ENCODE measurements around the gene FER1L5. TPM values are rescaled to one million over a fixed set of nuclear protein-coding genes. Genes with fewer than 3 reads are reported as not detected.

Gene FER1L5
- polyA plus RNA-seq, 3 donors from 2014 or later: not detected

DNA sequence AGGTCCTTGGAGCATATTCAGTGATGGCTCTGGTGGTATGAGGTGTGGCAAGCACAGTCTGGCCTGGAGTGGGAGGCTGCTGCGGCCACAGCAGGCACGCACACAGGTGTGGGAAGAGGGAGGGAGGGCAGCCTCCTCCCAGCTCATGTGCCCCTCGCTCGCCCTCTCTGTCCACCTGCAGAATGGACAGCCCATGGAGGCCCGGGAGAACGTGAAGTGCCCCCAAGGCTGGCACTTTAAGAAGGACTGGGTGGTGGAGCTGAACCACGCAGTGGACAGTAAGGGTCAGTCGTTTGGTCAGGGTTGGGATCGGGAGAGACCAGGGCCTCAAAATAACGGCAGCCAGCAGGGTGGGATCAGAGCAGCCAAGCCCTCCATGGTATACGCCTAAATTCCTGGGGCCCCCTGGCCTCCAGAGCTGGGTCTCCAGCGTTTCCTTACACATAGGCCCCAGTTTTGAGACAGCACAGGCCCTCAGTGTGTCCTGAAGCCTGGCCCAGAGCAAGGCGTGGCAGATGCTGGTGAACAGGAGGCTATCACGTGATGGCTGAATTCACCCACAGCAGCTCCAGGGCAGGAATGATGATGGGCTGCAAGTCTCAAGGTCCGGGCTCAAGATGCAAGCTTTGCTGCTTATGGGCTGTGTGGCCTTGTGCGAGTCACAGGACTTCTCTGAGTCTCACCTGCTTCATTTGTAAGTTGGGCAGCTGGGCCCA, 47.9 kb downstream of the FER1L5 start:
- H3K36me3 Mint-ChIP-seq: no peaks in the 10 kb centered on the region
- H3K27ac Mint-ChIP-seq: no peak overlapping the region
- no peak overlapping the region for H3K4me3 Mint-ChIP-seq
- no peaks in the 10 kb centered on the region for H3K27me3 Mint-ChIP-seq (ENCODE audit: low read depth in 3 of 3)
- DNase-seq: no peak
- no peaks in the 10 kb centered on the region for H3K9me3 Mint-ChIP-seq
- H3K4me1 Mint-ChIP-seq: no peaks in the 10 kb centered on the region

DNA sequence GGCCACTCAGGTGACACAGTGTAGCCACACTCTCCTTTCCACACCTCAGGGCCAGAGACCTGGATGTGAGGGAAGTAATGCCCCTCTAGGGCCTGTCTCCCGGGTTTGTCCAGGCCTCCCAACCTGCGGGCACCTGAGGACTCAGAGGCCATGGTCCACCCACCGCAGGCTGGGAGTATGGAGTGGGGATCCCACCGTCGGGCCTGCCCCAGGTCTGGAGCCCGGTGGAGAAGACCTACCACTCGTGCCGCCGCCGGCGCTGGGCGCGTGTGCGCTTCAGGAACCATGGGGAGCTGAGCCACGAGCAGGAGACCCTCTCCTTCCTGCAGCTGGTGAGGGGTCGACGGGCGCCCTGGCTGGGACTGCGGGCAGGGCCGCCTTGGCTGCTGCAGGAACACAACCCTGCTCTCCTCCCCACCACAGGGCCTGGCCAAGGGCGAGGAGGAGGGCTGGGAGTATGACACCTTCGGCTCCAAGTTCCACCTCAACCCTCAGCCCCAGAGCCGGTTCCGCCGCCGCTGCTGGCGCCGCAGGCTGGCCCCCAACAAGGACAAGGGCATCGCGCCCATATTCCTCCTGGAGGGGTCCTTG, 48.6 kb downstream of the FER1L5 start:
- H3K36me3 Mint-ChIP-seq: no peaks in the 10 kb centered on the region
- H3K27me3 Mint-ChIP-seq (ENCODE audit: low read depth in 3 of 3): peaks cover 0 to 1% (median 0%) of the 10 kb centered on the region in 3 donors
- no peak overlapping the region for H3K27ac Mint-ChIP-seq
- no peak overlapping the region for H3K4me3 Mint-ChIP-seq
- H3K9me3 Mint-ChIP-seq: no peaks in the 10 kb centered on the region
- DNase-seq: no peak
- H3K4me1 Mint-ChIP-seq: no peaks in the 10 kb centered on the region

DNA sequence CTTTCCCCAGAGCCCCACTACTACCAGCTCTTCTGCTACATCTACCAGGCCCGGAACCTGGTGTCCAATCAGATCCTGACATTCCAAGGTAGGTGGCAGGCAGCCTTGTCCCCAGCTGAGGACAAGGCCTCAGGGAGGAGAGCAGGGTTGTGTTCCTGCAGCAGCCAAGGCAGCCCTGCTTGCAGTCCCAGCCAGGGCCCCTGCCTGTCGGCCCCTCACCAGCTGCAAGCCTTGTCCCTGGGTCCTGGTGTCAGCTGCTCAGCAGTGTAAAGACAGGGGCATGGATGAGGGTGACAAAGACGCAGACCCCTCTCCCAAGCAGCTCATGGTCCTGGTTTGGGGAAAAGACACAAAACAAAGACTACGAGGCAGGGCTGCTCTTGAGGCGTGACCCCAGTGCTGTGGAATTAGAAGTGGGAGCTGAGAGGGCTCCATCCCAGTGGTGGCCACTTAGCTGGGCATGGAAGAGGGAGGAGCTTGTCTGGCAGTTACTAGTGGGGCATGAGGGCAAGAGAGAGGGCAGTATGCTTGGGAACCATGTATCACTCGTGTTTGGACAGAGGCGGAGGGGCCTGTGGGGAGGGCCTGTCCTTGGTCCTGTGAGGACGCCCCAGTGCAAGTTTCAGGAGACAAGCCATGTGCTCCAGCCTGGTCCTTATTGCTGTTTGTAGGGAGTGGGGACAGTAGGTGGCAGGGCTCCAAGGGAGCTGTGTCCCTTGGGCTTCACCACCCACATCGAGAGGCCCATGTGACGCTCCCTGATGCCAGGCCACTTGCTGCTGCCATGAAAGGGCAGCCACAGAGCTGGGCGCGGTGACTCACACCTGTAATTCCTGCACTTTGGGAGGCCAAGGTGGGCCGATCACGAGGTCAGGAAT, 49.8 kb downstream of the FER1L5 start:
- no peaks in the 10 kb centered on the region for H3K9me3 Mint-ChIP-seq
- no peak overlapping the region for H3K4me3 Mint-ChIP-seq
- H3K4me1 Mint-ChIP-seq: no peaks in the 10 kb centered on the region
- H3K27ac Mint-ChIP-seq: no peak overlapping the region
- peaks cover 0 to 1% (median 0%) of the 10 kb centered on the region in 3 donors for H3K27me3 Mint-ChIP-seq (ENCODE audit: low read depth in 3 of 3)
- no peaks in the 10 kb centered on the region for H3K36me3 Mint-ChIP-seq
- no peak for DNase-seq

DNA sequence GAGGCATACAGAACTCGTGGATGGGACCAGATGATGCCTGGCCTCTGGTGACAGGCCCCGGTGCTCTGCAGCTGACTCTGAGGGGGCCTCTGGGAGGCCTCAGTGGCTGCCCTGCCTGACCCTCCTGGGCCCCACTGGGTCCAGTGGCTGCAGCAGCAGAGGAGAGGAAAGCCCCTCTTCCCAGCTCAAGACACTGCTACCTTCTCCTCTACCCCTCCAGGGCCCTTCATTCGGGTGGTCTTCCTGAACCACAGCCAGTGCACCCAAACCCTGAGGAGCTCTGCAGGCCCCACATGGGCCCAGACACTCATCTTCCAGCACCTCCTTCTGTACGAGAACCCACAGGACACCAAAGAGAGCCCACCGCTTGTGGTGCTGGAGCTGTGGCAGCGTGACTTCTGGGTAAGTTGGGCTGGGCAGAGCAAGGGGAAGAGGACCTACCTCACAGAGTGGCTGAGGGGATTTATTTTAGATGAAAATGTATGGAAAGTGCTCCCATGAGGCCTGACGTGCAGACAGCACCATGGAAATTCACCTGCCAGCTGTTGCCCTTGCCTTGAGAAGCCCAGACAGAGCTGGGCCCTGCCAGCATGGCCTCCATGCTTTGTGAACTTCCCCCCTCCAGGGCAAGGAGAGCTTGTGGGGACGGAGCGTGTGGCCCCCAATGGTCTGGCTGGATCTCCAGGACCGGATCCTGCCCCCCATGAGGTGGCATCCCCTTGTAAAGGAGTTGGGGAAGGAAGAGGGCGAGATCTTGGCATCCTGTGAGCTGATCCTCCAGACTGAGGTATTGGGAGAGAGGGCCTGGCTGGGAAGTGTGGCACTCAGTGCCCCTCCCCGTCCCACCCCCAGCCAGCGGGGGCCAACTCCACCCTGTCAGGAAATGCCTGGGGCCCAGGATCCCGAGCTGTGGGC, 51.0 kb downstream of the FER1L5 start:
- peaks cover 0 to 1% (median 0%) of the 10 kb centered on the region in 3 donors for H3K27me3 Mint-ChIP-seq (ENCODE audit: low read depth in 3 of 3)
- H3K27ac Mint-ChIP-seq: no peak overlapping the region
- H3K9me3 Mint-ChIP-seq: no peaks in the 10 kb centered on the region
- no peaks in the 10 kb centered on the region for H3K4me1 Mint-ChIP-seq
- no peak overlapping the region for H3K4me3 Mint-ChIP-seq
- DNase-seq: no peak
- no peaks in the 10 kb centered on the region for H3K36me3 Mint-ChIP-seq

- H3K9me3 Mint-ChIP-seq: no peaks in the 10 kb centered on the region
- peaks cover 0 to 1% (median 0%) of the 10 kb centered on the region in 3 donors for H3K27me3 Mint-ChIP-seq (ENCODE audit: low read depth in 3 of 3)
- H3K4me1 Mint-ChIP-seq: no peaks in the 10 kb centered on the region
- DNase-seq: no peak
- no peak overlapping the region for H3K27ac Mint-ChIP-seq
- no peak overlapping the region for H3K4me3 Mint-ChIP-seq
- H3K36me3 Mint-ChIP-seq: no peaks in the 10 kb centered on the region
These were observed 51.7 kb downstream of the FER1L5 start for GRCh38 chr2:96694279-96694678.

- DNase-seq: no peak
- Mint-ChIP-seq H3K27me3 (ENCODE audit: low read depth in 3 of 3) (peaks cover 0 to 1% (median 0%) of the 10 kb centered on the region in 3 donors), H3K4me3 (no peak overlapping the region), H3K36me3 (no peaks in the 10 kb centered on the region), H3K27ac (no peak overlapping the region), H3K9me3 (no peaks in the 10 kb centered on the region), H3K4me1 (no peaks in the 10 kb centered on the region)
These were observed 52.4 kb downstream of the FER1L5 start for GRCh38 chr2:96694816-96695455.

- no peak for DNase-seq
- H3K27me3 Mint-ChIP-seq (ENCODE audit: low read depth in 3 of 3): peaks cover 0 to 1% (median 0%) of the 10 kb centered on the region in 3 donors
- H3K9me3 Mint-ChIP-seq: no peaks in the 10 kb centered on the region
- no peaks in the 10 kb centered on the region for H3K36me3 Mint-ChIP-seq
- no peak overlapping the region for H3K4me3 Mint-ChIP-seq
- no peak overlapping the region for H3K27ac Mint-ChIP-seq
- H3K4me1 Mint-ChIP-seq: no peaks in the 10 kb centered on the region
These were observed 53.0 kb downstream of the FER1L5 start for GRCh38 chr2:96695602-96696001.

DNA sequence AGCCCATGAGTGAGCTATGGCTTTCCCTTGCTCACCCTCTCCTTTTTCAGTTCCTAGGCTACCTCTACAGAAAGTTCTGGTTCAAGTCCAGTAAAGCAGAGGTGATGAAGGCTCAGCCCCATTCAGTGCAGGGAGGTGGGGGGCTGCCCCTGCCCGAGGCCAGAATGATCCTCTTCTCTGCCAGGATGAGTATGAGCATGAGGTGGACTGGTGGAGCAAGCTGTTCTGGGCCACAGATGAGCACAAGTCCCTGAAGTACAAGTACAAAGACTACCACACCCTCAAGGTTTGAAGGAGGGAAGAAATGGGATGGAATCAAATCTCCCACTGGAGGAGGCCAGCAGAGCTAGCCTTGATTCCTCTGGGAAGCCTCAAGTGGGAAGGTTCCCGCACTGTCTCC, 54.9 kb downstream of the FER1L5 start:
- H3K9me3 Mint-ChIP-seq: no peaks in the 10 kb centered on the region
- no peaks in the 10 kb centered on the region for H3K4me1 Mint-ChIP-seq
- H3K4me3 Mint-ChIP-seq: no peak overlapping the region
- H3K36me3 Mint-ChIP-seq: peaks cover 0 to 5% (median 4%) of the 10 kb centered on the region in 3 donors
- no peak for DNase-seq
- H3K27me3 Mint-ChIP-seq (ENCODE audit: low read depth in 3 of 3): peaks cover 0 to 1% (median 0%) of the 10 kb centered on the region in 3 donors
- no peak overlapping the region for H3K27ac Mint-ChIP-seq

GRCh38 chr2:96698221-96698861, 55.8 kb downstream of the FER1L5 start:
- H3K4me1 Mint-ChIP-seq: no peaks in the 10 kb centered on the region
- no peak overlapping the region for H3K27ac Mint-ChIP-seq
- DNase-seq: no peak
- H3K27me3 Mint-ChIP-seq (ENCODE audit: low read depth in 3 of 3): peaks cover 0 to 1% (median 0%) of the 10 kb centered on the region in 3 donors
- H3K36me3 Mint-ChIP-seq: peaks cover 0 to 8% (median 5%) of the 10 kb centered on the region in 3 donors
- H3K4me3 Mint-ChIP-seq: no peak overlapping the region
- H3K9me3 Mint-ChIP-seq: no peaks in the 10 kb centered on the region

DNA sequence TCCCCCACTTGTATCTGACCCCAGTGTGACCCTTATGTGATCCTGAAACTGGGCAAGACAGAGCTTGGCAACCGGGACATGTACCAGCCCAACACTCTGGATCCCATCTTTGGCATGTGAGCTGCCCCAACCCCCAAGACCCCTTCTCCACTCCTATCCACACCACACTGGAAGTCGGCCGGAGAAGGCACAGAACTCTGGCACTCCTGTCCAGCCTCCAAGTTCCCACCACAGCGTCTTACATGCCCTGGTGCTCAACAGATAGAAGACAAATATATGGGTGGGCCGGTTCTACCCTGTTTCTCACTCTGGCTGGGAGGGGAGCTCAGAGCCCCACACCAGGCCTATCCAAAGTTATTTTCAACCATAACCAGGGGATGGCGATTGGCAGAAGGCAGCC, 56.5 kb downstream of the FER1L5 start:
- no peak for DNase-seq
- peaks cover 0 to 1% (median under 1%) of the 10 kb centered on the region in 3 donors for H3K27me3 Mint-ChIP-seq (ENCODE audit: low read depth in 3 of 3)
- H3K4me3 Mint-ChIP-seq: no peak overlapping the region
- peak overlapping the region in 1 of 6 donors; percentile 14 for H3K27ac Mint-ChIP-seq
- peaks cover 0 to 9% (median 5%) of the 10 kb centered on the region in 3 donors for H3K36me3 Mint-ChIP-seq
- no peaks in the 10 kb centered on the region for H3K4me1 Mint-ChIP-seq
- no peaks in the 10 kb centered on the region for H3K9me3 Mint-ChIP-seq

DNA sequence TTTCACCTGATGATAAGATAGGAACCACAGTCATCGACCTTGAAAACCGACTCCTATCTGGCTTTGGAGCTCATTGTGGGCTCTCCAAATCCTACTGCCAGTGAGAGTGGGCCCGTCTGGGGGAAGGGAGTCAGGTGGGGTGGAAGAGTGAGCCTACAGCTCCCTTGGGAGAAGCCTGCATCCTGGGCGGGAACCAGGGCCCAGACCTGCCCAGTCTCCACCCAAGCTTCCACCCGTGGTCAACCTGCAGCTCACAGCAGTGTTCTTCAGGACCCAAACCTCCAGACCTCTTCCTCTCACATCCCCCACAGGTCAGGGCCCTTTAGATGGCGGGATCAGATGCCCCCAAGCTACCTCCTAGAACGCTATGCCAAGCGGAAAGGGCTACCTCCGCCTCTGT, 57.1 kb downstream of the FER1L5 start:
- Mint-ChIP-seq H3K36me3 (peaks cover 0 to 15% (median 5%) of the 10 kb centered on the region in 3 donors), H3K4me1 (no peaks in the 10 kb centered on the region), H3K4me3 (no peak overlapping the region), H3K27me3 (ENCODE audit: low read depth in 3 of 3) (peaks cover 0 to 1% (median 1%) of the 10 kb centered on the region in 3 donors), H3K9me3 (no peaks in the 10 kb centered on the region), H3K27ac (peak overlapping the region in 1 of 6 donors; percentile 14)
- DNase-seq: no peak

DNA sequence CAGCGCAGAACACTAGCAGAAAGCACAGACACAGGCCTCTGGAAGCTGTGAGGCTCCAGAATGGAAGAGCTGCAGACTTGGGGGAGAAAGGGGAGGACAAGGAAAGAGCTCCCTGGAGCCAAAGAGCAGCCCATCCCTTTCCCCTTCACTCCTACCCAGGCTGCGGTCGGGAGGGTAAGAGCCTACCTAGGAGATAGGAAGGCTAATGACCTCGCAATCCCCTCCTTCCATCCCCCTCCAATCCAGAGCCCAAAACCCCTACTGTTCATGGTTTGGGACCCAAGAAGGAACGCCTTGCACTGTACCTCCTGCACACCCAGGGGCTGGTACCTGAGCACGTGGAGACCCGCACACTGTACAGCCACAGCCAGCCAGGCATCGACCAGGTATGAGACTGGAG, 57.5 kb downstream of the FER1L5 start:
- Mint-ChIP-seq H3K9me3 (no peaks in the 10 kb centered on the region), H3K4me3 (no peak overlapping the region), H3K4me1 (no peaks in the 10 kb centered on the region), H3K27ac (no peak overlapping the region), H3K27me3 (ENCODE audit: low read depth in 3 of 3) (peaks cover 0 to 1% (median 1%) of the 10 kb centered on the region in 3 donors), H3K36me3 (peaks cover 0 to 16% (median 5%) of the 10 kb centered on the region in 3 donors)
- no peak for DNase-seq
